DMS53 (cell line): ENCODE results near the gene PPP6R1.
"Not testable (repeated sequence)": the region's sequence is repeated elsewhere in the genome, so short reads cannot be mapped to it uniquely, and the experiment has no call there.

Experiments
- DNase-seq: peaks from one replicate; lab custom pipeline; 2025; lab: John Stamatoyannopoulos, UW

Gene PPP6R1

DNA sequence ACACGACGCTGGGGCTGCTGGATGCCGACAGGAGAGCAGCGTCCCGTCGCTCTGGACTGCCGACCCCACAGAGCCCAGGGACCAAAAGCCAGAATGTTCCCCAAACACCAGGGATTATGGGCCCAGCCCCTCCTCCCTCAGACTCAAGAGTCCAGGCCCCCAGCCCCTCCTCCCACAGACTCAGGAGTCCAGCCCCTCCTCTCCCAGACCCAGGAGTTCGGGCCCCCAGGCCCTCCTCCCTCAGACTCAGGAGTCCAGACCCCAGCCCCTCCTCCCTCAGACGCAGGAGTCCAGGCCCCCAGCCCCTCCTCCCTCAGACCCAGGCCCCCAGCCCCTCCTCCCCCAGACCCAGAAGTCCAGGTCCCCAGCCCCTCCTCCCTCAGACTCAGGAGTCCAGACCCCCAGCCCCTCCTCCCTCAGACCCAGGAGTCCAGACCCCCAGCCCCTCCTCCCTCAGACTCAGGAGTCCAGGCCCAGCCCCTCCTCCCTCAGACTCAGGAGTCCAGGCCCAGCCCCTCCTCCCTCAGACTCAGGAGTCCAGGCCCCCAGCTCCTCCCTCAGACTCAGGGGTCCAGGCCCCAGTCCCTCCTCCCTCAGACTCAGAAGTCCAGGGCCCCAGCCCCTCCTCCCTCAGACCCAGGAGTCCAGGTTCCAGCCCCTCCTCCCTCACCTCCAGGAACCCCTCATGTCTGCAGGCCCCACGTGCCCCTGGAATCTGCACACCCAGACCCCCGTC, 34.0 kb downstream of the PPP6R1 start:
- DNase-seq, result not testable (repeated sequence)

DNA sequence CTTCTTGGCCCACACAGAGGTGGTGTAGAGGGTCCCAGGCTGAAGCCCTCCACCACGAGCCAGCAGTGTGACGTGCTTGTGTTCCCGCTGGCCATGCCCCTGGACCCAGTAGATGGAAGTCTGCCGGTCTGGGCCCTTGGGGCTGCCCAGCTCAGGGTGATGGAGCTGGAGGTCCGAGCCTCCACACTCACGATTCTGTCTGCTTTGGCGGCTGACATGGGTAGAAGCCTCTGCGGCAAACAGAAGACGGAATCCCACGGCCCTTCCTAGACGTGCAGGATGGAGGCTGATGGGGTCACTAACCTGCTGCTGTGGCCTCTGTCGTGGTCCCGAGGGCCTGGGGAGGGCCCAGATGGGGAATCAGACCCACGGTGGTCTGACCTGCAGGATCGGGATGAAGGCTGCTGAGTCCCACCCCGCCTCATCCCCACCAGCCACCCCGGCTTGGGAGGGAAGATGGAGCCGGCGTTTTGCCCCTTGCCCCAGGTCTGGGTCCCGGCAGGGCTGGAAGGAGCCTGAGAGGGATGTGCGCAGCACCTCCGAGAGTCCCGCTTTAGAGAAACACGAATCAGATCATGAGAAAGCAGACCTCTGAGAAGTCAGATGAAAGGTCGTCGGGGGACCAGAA, 34.7 kb downstream of the PPP6R1 start:
- DNase-seq, result no peak

DNA sequence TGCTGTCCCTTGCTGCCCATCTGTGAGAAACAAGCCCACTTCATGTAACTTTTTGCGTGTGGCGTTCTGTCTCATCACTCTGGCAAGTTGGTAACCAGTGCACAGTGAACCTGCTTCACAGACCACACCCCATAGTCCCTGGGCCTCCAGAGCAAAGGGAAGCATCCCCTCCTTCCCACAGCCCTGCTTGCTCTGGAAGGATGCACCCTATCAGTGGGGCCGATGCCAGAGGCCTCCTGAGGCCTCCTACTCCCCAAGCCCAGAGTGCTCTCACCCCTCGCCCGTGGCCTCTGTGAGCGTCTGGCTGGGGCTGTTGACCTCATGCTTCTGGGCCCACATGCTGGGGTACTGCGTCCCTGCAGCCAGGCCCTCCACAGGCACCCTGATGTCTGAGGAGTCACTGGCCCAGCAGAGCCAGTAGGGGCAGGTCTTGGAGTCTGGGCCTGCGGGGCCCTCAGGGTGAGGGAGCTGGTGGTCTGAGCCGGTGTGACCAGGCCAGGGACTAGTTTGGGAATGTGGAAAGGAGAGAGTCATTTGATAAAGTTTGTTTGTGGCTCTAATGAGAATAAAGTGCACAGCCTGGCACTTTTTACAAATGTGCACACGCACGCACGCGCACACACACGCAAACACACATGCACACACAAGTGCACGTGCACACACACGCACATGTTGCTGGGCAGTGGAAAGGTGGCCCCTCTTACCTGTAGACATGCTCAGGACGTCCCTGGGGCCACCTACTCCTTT, 35.4 kb downstream of the PPP6R1 start:
- DNase-seq, result no peak

DNA sequence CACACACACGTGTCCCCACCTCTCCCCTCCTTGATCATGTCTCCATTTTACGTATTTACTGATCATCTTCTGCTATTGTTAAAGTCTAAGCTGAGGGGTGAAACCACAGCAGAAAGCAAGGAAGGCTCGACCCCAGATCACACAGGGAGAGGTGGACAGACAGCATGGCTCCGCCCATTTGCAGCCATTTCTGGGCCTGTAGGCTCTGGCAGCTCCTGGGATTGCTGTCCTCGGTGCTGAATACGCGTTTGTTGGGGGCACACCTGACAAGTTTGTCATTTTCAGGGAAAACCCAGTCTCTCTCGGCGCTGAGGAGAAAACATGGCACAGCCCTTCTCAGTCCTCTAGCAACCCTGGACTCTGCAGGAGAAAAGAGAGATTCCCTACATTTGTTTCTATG, 38.3 kb downstream of the PPP6R1 start:
- DNase-seq, result no peak

DNA sequence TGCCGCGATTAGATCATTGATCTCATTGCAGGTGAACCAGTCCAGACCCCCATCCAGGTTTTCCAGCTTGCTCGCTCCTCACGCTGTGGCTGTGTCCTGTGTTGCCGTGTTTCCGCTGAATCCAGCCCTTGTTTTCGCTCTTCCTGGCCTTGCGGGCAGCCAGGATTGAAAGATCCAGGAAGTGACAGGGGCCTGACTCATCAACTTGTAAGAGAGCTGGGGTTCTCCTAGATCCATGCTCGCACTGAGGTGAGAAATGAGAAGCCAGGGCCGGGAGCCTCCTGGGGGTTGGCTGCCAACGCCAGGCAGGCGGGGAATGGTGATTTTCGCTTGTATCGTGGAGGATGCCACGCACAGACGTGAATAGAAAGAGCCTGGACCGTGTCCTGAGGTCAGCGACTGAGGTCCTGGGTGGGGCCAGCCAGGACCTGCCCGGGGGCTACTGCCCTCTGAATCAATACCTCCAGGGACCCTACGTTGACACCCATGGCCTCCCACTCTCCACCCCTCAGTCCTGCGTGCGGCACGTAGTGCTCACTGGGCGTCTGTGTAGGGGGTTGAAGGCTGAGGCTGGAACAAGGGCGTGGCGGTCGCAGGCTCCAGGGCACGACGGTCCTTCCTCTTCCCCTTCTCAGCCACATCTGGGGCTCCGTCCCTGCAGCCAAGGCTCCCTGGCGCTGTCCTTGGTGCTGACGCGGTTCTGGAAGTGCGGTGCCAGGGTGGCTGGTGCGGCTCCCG, 42.2 kb downstream of the PPP6R1 start:
- peak; percentile 99 for DNase-seq

DNA sequence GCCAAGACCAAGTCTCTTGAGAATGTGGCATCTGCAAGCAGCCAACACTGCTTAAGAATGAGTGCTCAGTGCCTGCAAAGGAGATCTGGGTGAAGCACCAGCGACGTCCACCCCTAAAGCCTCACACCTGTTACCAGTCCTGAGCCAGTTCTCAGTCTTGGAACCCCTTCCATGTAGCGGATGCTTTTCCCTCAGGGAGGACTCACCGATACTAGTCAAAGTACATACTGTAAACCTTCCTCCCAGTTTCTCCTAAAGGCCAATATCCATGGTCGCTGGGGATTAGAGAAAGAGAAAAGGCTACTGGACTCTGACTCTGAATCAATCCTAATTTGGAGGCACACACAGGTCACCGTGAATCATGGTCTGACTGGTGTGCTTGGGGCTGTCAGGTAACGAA, 45.3 kb downstream of the PPP6R1 start:
- DNase-seq, result no peak

DNA sequence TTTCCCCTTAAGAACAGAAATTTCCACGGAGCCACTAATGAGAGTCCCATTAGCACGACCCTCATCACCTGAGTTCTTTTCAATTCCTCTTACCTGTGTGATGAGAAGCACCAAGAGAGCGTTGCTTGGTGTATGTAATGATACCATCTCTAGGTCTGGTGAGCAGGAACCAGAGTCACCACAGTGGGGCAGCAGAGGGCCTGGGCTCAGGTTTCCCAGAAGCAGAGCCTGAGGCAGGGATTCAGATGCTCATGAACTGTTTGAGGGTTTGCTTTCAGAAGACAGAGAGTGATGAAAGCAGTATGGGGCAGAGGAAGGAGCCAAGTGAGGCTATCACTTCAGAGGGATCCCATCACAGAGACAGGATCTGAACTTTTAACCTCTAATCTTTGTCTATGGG, 46.4 kb downstream of the PPP6R1 start:
- peak; percentile 59 for DNase-seq

DNA sequence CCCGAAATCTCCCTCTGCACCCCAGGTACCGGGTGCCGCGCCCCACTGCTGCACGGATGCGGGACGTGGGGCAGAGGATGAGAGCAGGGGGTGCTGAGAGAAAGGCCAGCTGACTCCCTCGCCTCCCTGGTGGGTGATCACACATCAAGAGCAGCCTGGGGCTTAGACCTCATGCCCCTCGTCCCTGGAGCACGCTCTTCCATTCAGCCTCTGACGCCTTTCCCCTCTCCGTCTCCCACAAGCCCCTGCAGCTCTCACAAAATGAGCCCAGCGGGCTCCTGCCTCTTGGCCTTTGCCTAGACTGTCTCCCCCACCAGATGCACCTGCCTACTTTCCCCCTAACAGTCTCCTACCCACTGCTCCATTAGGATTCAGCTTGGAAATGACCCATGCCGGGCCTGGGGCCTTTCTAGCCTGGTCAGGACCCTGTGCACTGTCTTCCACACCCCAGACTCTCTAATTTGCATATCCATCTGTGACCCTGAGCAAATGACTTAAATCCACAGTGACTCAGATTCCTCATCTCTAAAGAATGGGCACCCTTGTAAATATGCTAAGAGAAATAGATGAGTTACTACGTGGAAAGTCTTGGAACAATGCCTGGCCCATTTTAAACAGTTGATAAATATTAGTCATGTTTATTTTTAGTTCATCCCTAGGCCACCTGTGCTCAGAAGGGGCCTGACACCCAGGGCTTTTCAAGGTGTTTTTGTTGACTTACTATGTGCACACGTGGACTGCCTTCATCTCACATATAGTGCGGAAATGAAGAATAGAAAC, 48.9 kb downstream of the PPP6R1 start:
- peak; percentile 98 for DNase-seq

DNA sequence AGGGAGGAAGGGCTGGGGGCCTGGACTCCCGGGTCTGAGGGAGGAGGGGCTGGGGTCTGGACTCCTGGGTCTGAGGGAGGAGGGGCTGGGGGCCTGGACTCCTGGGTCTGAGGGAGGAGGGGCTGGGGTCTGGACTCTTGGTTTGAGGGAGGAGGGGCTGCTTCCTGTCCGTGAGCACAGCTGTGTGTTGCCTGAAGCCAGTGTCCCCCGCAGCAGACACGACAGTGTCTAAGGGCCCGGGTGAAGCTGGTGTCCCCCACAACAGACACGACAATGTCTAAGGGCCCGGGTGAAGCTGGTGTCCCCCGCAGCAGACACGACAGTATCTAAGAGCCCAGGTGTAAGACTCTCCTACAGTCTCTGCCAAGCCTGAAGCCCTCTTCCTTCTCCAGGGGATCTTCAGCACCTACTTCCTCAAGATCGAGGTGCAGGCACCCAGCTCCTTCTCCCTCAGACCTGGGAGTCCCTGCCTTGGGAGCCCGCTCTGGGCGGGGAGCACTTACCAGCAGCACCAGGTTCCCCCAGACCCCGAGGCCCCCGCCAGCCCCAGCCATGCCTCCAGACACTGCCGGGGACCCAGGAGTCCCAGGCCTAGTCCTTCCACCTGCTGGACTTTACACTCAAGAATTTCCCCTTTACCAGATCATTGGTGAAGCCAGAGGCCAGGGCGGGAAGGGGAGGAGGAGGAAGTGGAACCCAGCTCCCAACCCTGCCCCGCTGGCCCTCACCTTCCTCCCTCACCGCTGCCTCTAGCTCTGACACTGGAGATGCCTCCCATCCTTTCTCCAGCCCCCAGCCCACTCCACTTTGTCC, 49.7 kb downstream of the PPP6R1 start, which contains the start of gene PTPRH:
Gene PTPRH, minus strand, starts transcription at position 622 of the 813 bp plus-strand sequence. Its CDS starts 68 bp downstream, at position 554.
- peak; percentile 90 for DNase-seq

DNA sequence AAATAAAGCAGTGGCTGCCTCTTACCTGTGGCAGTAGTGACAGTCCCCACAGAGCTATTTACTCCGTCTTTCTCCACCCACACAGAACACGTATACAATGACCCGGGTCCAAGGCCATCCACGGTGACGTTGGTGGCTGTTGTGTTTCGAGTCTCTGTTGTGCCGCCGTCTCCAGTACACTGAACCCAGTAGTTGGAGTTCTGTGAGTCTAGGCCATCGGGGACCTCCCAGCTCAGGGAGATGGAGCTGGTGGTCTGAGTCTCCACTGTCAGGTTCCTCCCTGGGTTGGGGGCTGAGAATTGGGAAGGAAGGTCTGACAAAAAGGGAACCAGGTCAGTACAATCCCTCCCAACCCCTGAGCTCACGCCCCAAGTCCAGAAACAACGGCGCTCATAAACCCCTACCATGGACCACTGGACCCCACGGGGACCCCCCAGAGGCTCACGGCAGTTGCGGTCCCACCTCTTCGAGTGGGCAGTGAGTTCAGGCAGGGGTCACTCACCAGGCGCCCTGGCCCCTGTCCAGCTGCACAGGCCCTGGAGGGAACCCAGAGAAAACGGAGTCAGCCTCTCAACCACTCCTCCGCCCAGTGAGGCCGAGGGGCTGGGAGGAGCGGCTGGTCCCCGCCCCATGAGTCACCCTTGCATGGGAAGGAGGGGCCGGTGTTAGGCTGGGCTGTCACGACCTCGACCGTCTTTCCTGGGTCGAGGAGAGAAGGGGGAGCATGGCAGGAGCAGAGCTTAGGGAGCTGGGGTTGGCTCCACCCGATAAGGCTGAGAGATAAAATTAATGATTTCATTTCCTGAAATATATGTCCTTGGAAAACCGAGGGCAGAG, 51.9 kb downstream of the PPP6R1 start:
- peak; percentile 96 for DNase-seq

DNA sequence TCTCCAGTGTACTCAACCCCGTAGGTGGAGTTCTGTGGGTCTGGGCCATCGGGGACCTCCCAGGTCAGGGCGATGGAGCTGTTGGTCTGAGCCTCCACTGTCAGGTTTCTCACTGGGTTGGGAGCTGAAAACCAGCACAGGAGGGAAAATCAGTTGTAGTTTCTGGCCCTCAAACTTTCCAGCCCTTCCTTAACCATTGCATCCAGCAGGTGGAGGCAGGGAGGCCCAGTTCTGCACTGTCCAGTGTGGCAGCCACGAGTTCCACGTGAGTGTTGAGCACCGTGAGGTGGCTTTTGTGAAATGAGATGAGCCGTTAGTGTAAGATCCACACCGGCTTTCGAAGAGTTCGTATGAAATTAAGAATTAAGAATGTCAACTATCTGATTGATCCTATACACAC, 56.6 kb downstream of the PPP6R1 start:
- peak; percentile 25 for DNase-seq

DNA sequence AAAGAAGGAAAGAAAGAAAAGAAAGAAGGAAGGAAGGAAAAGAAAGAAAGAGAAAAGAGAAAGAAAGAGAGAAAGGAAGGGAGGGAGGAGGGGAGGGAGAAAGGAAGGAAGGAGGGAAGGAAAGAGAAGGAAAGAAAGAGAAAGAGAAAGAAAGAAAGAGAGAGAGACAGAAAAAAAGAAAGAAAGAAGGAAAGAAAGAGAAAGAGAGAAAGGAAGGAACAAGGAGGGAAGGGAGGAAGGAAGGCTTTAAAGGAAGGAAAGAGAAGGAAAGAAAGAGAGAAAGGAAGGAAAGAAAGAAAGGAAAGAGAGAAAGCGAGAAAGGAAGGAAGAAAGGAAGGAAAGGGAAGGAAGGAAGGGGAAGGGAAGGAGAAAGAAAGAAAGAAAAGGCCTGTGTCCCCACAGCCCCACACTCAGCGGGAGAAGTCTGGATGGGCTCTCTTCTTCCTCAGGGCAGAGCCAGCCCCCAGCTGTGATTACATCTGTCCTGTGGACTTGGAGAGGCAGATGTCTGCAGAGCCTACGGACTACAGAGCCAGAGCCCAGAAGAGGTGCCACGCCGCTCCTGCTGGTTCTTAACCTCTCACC, 59.1 kb downstream of the PPP6R1 start:
- DNase-seq, result no peak

DNA sequence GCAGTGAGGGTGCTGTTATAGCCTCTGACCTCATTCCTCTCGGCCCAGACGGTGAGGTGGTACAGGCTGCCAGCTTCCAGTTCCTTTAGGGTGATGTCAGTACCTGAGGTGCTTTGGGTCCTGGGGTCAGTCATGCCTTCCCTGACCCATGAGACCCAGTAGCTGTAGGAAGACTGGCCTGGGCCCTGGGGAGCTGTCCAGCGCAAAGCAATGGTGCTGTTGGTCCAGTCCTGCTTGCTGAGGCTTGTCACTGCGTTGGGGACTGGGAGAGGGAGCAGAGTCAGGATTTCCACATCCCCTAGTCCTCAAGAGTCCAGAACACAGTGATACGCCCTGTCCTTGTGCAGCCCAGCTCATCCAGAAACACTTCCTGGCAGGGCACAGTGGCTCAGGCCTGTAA, 60.2 kb downstream of the PPP6R1 start:
- no peak for DNase-seq

DNA sequence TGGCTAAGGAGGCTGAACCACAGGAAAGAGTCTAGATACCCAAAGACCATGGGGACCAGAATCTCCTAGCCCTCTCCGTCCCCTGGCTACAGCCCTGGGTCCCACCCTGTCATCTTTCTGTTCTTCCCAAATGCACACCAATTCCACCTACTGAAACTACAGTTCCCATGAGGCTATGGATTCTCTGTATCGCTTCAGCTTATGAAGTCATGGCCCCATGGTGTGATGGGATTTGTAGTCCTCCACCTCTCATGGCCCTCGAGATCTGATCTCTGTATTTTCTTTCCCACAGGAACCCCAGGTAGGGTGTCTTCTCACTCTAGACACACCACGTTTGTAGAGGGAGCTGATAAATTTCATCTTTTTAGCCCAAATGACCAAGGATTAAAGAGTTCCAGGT, 61.3 kb downstream of the PPP6R1 start:
- DNase-seq, result peak; percentile 49

DNA sequence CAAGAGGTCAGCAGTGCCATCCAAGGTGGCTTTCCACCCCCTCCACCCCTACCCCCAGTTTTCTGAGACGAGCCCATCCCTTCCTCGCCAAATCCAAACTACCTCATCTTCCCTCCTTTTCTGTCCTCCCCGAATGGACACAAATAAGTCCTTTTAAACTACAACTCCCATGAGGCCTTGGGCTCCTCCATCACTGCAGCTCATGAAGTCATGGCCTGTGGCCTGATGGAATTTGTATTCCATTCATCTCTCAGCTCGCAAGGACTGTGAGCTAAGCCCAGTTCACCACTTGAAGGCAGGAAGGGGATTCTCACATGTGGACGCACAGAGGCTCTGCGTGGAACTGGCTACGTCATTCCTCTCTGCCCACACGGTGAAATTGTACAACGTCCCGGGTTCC, 62.0 kb downstream of the PPP6R1 start:
- peak; percentile 39 for DNase-seq

DNA sequence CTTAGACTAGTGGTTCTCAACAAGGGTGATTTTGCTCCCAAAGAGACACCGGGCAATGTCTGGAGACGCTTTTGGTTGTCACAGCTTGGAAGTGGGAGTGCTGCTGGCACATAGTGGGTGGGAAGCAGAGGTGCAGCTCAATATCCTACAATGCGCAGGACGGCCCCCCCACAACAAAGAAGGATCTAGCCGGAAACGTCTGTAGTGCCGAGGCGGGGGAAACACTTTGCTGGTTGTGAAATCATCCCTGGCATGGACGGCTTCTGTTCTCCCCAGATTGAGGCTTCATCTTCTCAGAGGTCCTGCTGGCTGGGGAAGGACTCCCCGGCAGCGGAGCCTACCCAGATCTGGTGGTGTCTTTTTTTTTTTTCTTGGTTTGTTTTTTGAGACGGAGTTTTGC, 65.3 kb downstream of the PPP6R1 start:
- no peak for DNase-seq

DNA sequence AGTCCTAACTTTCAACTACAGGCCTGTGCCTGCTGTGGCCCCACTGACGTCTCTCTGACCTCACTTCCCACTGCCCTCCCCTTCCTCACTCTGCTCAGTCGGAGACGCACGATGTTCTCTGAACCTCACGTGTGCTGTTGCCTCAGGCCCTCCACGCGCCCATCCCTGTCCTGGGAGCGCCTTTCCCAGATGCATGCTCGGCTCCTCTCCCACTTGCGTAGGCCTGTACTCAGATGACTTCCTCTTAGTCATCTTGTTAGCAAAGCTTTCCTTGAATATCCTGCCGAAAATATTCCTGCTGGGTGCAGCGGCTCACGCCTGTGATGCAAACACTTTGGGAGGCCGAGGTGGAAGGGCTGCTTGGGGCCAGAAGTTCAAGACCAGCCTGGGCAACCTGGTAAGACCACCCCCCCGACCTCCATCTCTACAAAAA, 69.4 kb downstream of the PPP6R1 start:
- DNase-seq, result no peak

DNA sequence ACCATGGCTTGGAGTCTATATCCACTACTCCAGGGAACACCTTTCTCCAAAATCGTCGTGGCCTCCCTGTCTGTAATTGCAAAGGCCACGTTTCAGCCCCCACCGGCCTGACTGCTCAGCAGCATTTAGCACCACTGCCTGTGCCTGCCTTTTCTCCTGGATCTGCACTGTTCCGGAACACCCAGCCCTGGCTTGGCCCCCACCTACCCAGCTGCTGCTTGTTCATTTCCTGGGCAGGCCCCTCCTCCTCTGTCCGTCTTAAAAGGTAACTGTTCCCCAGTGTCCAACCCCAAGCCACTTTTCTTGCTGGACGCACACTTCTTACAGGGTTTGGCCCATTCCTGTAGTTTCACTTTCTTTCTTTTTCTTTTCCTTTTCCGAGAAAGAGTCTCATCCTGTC, 70.2 kb downstream of the PPP6R1 start:
- no peak for DNase-seq

DNA sequence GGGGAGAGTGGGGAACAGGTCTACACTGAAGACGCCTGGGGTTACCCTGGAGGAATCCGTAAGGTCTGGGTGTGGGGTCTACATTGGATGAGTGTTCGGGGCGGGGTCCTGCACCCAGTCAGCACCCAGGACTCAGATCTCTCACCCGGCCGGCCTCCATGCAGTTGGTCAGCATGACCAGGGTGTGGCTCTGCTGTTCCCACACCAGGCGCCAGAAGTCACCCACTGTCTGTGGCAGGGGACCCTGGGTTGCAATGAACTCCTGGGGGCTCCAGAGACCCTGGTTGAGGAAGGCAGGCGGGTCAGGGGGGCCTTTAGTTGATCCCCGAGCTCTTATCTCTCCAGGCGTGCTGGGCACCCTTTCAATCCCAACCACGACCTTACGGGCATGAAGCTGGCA, 72.7 kb downstream of the PPP6R1 start:
- no peak for DNase-seq
